Keratinocyte (primary cell): ENCODE measurements around the gene TTC39B. TPM values are rescaled to one million over a fixed set of nuclear protein-coding genes. Genes with fewer than 3 reads are reported as not detected.

Source experiments
- DNase-seq: peaks from one replicate; pipeline ENCODE4 v3.0.0-alpha.2; 2011; ENCODE audit warnings: low read depth, missing footprints, low spot score
- FAIRE-seq: peaks from 2 replicates; lab custom pipeline; 2011; peaks lifted over from hg19 to GRCh38; lab: Jason Lieb, UNC
- H2AFZ ChIP-seq: 2 replicates; pipeline ENCODE4 v1.6.0; 2012; ENCODE audit warnings: low read length, control low read depth, inconsistent platforms; ENCODE audit not compliant: control insufficient read depth
- H3K27ac ChIP-seq: 2 replicates; pipeline ENCODE4 v1.5.1; 2011; ENCODE audit warnings: low read length; ENCODE audit not compliant: control insufficient read depth, insufficient read depth
- H3K27me3 ChIP-seq: 3 replicates; pipeline ENCODE4 v1.6.0; 2011; ENCODE audit warnings: low read length; ENCODE audit not compliant: control insufficient read depth, insufficient read depth; ENCODE audit errors: extremely low read depth
- H3K36me3 ChIP-seq, 2 experiments: 2 replicates in 1 of 2; 3 replicates in 1 of 2; pipeline ENCODE4 v1.5.1; 2011; ENCODE audit warnings: low read length in 2 of 2, mild to moderate bottlenecking in 1 of 2; ENCODE audit not compliant: control insufficient read depth in 2 of 2, insufficient read depth in 2 of 2; ENCODE audit errors: extremely low read depth in 1 of 2
- H3K4me1 ChIP-seq: 3 replicates; pipeline ENCODE4 v1.5.1; 2011; ENCODE audit warnings: low read length; ENCODE audit not compliant: control insufficient read depth, insufficient read depth; ENCODE audit errors: extremely low read depth
- H3K4me2 ChIP-seq: 3 replicates; pipeline ENCODE4 v1.6.0; 2011; ENCODE audit warnings: low read depth, low read length; ENCODE audit not compliant: control insufficient read depth, insufficient read depth; ENCODE audit errors: extremely low read depth
- H3K4me3 ChIP-seq, 3 experiments: fragments of 200-600 bp in 1 of 3; sonication (generic) in 1 of 3; 2 replicates in 2 of 3; 3 replicates in 1 of 3; pipeline ENCODE4 v1.5.1; 2011 to 2016; ENCODE audit warnings: low read length in 3 of 3, mild to moderate bottlenecking in 3 of 3, control low read depth in 2 of 3, inconsistent platforms in 1 of 3, low read depth in 1 of 3, mixed read lengths in 1 of 3, mixed run types in 1 of 3, moderate library complexity in 1 of 3; ENCODE audit not compliant: control insufficient read depth in 2 of 3, insufficient read depth in 2 of 3; ENCODE audit errors: extremely low read depth in 1 of 3
- H3K79me2 ChIP-seq: 2 replicates; pipeline ENCODE4 v1.6.0; 2012; ENCODE audit warnings: low read length; ENCODE audit not compliant: control insufficient read depth, insufficient read depth
- H3K9ac ChIP-seq: 3 replicates; pipeline ENCODE4 v1.6.0; 2011; ENCODE audit warnings: low read length; ENCODE audit not compliant: control insufficient read depth, insufficient read depth; ENCODE audit errors: extremely low read depth
- H3K9me1 ChIP-seq: 3 replicates; pipeline ENCODE4 v1.6.0; 2011; ENCODE audit warnings: low read length; ENCODE audit not compliant: control insufficient read depth, insufficient read depth; ENCODE audit errors: extremely low read depth
- H3K9me3 ChIP-seq: 2 replicates; pipeline ENCODE4 v1.5.1; 2012; ENCODE audit warnings: low read depth, low read length; ENCODE audit not compliant: control insufficient read depth
- H4K20me1 ChIP-seq: 3 replicates; pipeline ENCODE4 v1.6.0; 2011; ENCODE audit warnings: low read length; ENCODE audit not compliant: control insufficient read depth, insufficient read depth; ENCODE audit errors: extremely low read depth
- EZH2 ChIP-seq: IDR thresholded peaks from one replicate; pipeline ENCODE4 v1.6.1; 2012; ENCODE audit warnings: inconsistent platforms, mild to moderate bottlenecking, low read length, moderate library complexity
- dilution Hi-C: fragments of 300-500 bp; cut with MboI; formaldehyde crosslinking; loops from one replicate; pipeline ENCODE4 v1.7.0; 2020; ENCODE audit warnings: low sequenced_read_pairs; ENCODE audit not compliant: extremely low pct_ligation_motif_present
- polyA plus RNA-seq, 5 experiments: library from polyadenylated mRNA; depleted of rRNA in 3 of 5; stranded (reverse) in 3 of 5; stranded (forward) in 1 of 5; unstranded in 1 of 5; fragments of >200 nt; gene quantifications; 1 replicate in 1 of 5; 2 replicates in 3 of 5; 3 replicates in 1 of 5; pipeline versions ENCODE4 v1.2.1 to v1.2.3, GENCODE V29; 2011 to 2012; ENCODE audit warnings: missing spikeins in 2 of 5, low read depth in 1 of 5, low replicate concordance in 1 of 5
- TF ChIP-seq, protein P1 (sequence below), 3 experiments: IDR thresholded peaks in 1 of 3; conservative IDR thresholded peaks in 1 of 3; optimal IDR thresholded peaks in 1 of 3; 2 replicates in 2 of 3; 3 replicates in 1 of 3; pipeline versions ENCODE3 to v1.5.1; 2011; ENCODE audit warnings: low read length in 3 of 3, mild to moderate bottlenecking in 3 of 3, moderate library complexity in 2 of 3, control low read depth in 1 of 3, inconsistent platforms in 1 of 3; ENCODE audit not compliant: insufficient read depth in 2 of 3; ENCODE audit errors: extremely low read depth in 1 of 3

TTC39B gene
- polyA plus RNA-seq, 1 donor (not counting 4 experiments of a cell fraction or from before 2014, with no cell fraction given) = 9.7 TPM

DNA sequence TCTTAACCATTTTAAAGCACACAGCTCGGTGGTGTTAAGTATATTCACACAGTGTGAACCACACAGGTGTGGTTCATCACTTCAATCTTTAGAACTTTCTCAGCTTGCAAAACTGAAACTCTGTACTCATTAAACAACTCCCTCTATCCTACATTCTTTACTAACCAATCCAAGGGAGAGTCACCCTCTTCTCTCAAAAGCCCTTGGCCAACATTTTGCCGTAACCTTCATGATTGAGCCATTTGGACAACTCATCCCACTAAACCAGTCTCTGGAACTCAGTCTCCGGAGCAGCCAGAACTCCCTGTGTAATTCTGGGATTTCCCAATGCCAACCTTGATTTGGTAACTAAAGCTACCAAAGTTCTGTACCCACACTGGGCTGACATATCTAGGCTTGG lies 84.7 kb downstream of the TTC39B start:
- no peaks in the 10 kb centered on the region for H3K9me1 ChIP-seq
- H3K9ac ChIP-seq = no peak overlapping the region
- H2AFZ ChIP-seq = no peak overlapping the region
- no peaks in the 10 kb centered on the region for H3K27me3 ChIP-seq
- no peaks in the 10 kb centered on the region for H4K20me1 ChIP-seq
- no peak for DNase-seq
- H3K4me1 ChIP-seq = no peaks in the 10 kb centered on the region
- H3K27ac ChIP-seq = no peak overlapping the region
- no peaks in the 10 kb centered on the region for H3K9me3 ChIP-seq
- H3K4me3 ChIP-seq = no peak overlapping the region
- peaks cover 0 to 1% of the 10 kb centered on the region in 2 experiments for H3K36me3 ChIP-seq
- TF ChIP-seq EZH2 = no peak
- TF ChIP-seq, protein P1, sequence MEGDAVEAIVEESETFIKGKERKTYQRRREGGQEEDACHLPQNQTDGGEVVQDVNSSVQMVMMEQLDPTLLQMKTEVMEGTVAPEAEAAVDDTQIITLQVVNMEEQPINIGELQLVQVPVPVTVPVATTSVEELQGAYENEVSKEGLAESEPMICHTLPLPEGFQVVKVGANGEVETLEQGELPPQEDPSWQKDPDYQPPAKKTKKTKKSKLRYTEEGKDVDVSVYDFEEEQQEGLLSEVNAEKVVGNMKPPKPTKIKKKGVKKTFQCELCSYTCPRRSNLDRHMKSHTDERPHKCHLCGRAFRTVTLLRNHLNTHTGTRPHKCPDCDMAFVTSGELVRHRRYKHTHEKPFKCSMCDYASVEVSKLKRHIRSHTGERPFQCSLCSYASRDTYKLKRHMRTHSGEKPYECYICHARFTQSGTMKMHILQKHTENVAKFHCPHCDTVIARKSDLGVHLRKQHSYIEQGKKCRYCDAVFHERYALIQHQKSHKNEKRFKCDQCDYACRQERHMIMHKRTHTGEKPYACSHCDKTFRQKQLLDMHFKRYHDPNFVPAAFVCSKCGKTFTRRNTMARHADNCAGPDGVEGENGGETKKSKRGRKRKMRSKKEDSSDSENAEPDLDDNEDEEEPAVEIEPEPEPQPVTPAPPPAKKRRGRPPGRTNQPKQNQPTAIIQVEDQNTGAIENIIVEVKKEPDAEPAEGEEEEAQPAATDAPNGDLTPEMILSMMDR (optimal IDR thresholded peaks at IDR 0.05 in 1 of 3, IDR thresholded peaks at IDR 0.05 in 1 of 3, conservative IDR thresholded peaks at IDR 0.05 in 1 of 3; ENCODE audit: extremely low read depth in 1 of 3, insufficient read depth in 2 of 3, low read length in 3 of 3) = no peak
- no peak for FAIRE-seq
- H3K4me2 ChIP-seq = no peak overlapping the region
- H3K79me2 ChIP-seq = no peaks in the 10 kb centered on the region
- dilution Hi-C loops = no loop called here

DNA sequence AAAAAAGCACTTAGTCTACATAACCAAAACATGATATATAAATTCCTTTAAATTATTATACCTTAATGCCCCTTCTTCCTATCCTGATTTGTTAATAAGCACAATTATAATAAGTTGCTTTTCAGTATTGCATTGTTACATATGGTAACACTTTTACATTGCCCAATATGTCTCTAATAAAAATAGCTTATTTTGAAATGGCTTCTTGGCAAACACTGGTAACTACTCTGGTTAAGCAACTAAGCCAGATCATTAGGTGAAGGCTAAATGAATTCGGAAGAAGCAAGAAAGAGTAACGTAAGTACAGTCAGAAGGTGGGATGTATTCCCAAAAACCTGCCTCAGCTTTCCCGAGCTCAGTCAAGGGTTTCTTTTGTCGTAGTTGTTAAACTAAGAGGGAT lies 85.3 kb downstream of the TTC39B start:
- DNase-seq (no peak), FAIRE-seq (no peak)
- Histone ChIP-seq H3K36me3 (peaks cover 0 to 1% of the 10 kb centered on the region in 2 experiments), H3K9ac (no peak overlapping the region), H3K79me2 (no peaks in the 10 kb centered on the region), H3K27ac (no peak overlapping the region), H4K20me1 (no peaks in the 10 kb centered on the region), H3K4me2 (no peak overlapping the region), H3K4me1 (no peaks in the 10 kb centered on the region), H3K9me1 (no peaks in the 10 kb centered on the region), H3K9me3 (no peaks in the 10 kb centered on the region), H3K4me3 (no peak overlapping the region), H2AFZ (no peak overlapping the region), H3K27me3 (no peaks in the 10 kb centered on the region)
- dilution Hi-C loops = no loop called here
- TF ChIP-seq, protein P1 (optimal IDR thresholded peaks at IDR 0.05 in 1 of 3, IDR thresholded peaks at IDR 0.05 in 1 of 3, conservative IDR thresholded peaks at IDR 0.05 in 1 of 3; ENCODE audit: extremely low read depth in 1 of 3, insufficient read depth in 2 of 3, low read length in 3 of 3) = no peak
